SK-N-SH (cell line): ENCODE data around the gene GLUD1.

ENCODE experiments used
- CHD2 ChIP-seq: fragments of 150-350 bp; IDR thresholded peaks from 2 replicates; pipeline ENCODE4 v1.6.1; 2018; ENCODE audit warnings: low read length; ENCODE audit not compliant: partially characterized antibody
- EP300 ChIP-seq, 2 experiments: IDR thresholded peaks; 2 replicates each; pipeline versions ENCODE4 v1.4.0 to v1.6.1; 2012; ENCODE audit warnings: borderline replicate concordance in 1 of 2, low read depth in 1 of 2, low read length in 1 of 2
- EZH2phosphoT487 ChIP-seq: fragments of 200-600 bp; sonication (generic); IDR thresholded peaks from 2 replicates; pipeline ENCODE4 v1.6.1; 2017; ENCODE audit warnings: low read depth, mixed run types, mild to moderate bottlenecking, antibody characterized with exemption, moderate library complexity, borderline replicate concordance
- GABPA ChIP-seq: IDR thresholded peaks from 2 replicates; pipeline ENCODE4 v1.4.0; 2012; ENCODE audit warnings: low read depth, mild to moderate bottlenecking
- JUND ChIP-seq: IDR thresholded peaks from 2 replicates; pipeline ENCODE4 v1.4.0; 2012
- MXI1 ChIP-seq: IDR thresholded peaks from 2 replicates; pipeline ENCODE4 v1.6.1; 2012; ENCODE audit warnings: mild to moderate bottlenecking, low read depth, low read length, improper control_type of control experiment
- POLR2AphosphoS5 ChIP-seq: IDR thresholded peaks from 2 replicates; pipeline ENCODE4 v1.6.1; 2012; ENCODE audit warnings: low read depth, low read length
- RFX5 ChIP-seq: IDR thresholded peaks from 2 replicates; pipeline ENCODE4 v1.6.1; 2012; ENCODE audit warnings: mild to moderate bottlenecking, improper control_type of control experiment, low read length
- SMC3 ChIP-seq: IDR thresholded peaks from 2 replicates; pipeline ENCODE4 v1.6.1; 2012; ENCODE audit warnings: low read depth, low read length, improper control_type of control experiment
- TF ChIP-seq, protein P1 (sequence below): fragments of 200-600 bp; sonication (generic); IDR thresholded peaks from 2 replicates; pipeline ENCODE4 v1.6.1; 2017; ENCODE audit warnings: antibody characterized with exemption, mild to moderate bottlenecking, moderate library complexity
- TF ChIP-seq, protein P2 (sequence below): IDR thresholded peaks from 2 replicates; pipeline ENCODE4 v1.4.0; 2012; ENCODE audit warnings: low read depth, borderline replicate concordance
- TF ChIP-seq, protein P3 (sequence below): fragments of 150-350 bp; IDR thresholded peaks from 2 replicates; pipeline ENCODE4 v1.6.1; 2017; ENCODE audit warnings: antibody characterized with exemption, low read length, low read depth, borderline replicate concordance
- TF ChIP-seq, protein P4 (sequence below): IDR thresholded peaks from 2 replicates; pipeline ENCODE4 v1.4.0; 2012; ENCODE audit warnings: low read depth, borderline replicate concordance

DNA sequence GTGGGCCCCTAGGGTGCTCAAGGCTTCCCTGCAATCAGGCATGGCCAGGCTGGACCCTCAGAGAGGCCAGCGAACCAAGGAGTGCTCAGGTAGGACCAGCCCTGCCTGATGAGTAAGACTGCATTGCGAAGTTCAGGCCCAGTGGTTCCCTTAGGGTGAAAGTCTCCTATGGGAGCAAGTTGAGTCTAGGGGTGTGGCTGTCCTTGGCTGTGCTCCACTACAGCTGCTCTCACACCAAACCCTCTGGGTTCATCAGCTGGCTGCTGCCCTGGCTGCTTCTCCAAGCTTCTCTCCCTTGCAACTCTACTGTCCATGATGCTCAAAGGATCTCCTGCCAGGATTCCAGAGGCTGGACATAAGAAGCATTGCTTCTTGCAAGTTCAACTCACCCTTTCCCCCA, 55.9 kb downstream of the GLUD1 start:
- TF ChIP-seq, protein P1, sequence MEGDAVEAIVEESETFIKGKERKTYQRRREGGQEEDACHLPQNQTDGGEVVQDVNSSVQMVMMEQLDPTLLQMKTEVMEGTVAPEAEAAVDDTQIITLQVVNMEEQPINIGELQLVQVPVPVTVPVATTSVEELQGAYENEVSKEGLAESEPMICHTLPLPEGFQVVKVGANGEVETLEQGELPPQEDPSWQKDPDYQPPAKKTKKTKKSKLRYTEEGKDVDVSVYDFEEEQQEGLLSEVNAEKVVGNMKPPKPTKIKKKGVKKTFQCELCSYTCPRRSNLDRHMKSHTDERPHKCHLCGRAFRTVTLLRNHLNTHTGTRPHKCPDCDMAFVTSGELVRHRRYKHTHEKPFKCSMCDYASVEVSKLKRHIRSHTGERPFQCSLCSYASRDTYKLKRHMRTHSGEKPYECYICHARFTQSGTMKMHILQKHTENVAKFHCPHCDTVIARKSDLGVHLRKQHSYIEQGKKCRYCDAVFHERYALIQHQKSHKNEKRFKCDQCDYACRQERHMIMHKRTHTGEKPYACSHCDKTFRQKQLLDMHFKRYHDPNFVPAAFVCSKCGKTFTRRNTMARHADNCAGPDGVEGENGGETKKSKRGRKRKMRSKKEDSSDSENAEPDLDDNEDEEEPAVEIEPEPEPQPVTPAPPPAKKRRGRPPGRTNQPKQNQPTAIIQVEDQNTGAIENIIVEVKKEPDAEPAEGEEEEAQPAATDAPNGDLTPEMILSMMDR: no peak
- no peak for TF ChIP-seq EP300 (IDR thresholded peaks at IDR 0.05; ENCODE audit: borderline replicate concordance in 1 of 2, low read depth in 1 of 2, low read length in 1 of 2)
- no peak for TF ChIP-seq CHD2
- TF ChIP-seq POLR2AphosphoS5: no peak
- TF ChIP-seq, protein P2, sequence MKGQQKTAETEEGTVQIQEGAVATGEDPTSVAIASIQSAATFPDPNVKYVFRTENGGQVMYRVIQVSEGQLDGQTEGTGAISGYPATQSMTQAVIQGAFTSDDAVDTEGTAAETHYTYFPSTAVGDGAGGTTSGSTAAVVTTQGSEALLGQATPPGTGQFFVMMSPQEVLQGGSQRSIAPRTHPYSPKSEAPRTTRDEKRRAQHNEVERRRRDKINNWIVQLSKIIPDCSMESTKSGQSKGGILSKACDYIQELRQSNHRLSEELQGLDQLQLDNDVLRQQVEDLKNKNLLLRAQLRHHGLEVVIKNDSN: no peak
- TF ChIP-seq, protein P3, sequence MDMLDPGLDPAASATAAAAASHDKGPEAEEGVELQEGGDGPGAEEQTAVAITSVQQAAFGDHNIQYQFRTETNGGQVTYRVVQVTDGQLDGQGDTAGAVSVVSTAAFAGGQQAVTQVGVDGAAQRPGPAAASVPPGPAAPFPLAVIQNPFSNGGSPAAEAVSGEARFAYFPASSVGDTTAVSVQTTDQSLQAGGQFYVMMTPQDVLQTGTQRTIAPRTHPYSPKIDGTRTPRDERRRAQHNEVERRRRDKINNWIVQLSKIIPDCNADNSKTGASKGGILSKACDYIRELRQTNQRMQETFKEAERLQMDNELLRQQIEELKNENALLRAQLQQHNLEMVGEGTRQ: no peak
- no peak for TF ChIP-seq JUND
- no peak for TF ChIP-seq GABPA
- TF ChIP-seq SMC3: no peak
- TF ChIP-seq EZH2phosphoT487: no peak
- no peak for TF ChIP-seq RFX5
- TF ChIP-seq MXI1: no peak
- TF ChIP-seq, protein P4, sequence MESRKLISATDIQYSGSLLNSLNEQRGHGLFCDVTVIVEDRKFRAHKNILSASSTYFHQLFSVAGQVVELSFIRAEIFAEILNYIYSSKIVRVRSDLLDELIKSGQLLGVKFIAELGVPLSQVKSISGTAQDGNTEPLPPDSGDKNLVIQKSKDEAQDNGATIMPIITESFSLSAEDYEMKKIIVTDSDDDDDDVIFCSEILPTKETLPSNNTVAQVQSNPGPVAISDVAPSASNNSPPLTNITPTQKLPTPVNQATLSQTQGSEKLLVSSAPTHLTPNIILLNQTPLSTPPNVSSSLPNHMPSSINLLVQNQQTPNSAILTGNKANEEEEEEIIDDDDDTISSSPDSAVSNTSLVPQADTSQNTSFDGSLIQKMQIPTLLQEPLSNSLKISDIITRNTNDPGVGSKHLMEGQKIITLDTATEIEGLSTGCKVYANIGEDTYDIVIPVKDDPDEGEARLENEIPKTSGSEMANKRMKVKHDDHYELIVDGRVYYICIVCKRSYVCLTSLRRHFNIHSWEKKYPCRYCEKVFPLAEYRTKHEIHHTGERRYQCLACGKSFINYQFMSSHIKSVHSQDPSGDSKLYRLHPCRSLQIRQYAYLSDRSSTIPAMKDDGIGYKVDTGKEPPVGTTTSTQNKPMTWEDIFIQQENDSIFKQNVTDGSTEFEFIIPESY: no peak
